ENCODE results near the gene GALNT6.

GALNT6 gene, protein sequence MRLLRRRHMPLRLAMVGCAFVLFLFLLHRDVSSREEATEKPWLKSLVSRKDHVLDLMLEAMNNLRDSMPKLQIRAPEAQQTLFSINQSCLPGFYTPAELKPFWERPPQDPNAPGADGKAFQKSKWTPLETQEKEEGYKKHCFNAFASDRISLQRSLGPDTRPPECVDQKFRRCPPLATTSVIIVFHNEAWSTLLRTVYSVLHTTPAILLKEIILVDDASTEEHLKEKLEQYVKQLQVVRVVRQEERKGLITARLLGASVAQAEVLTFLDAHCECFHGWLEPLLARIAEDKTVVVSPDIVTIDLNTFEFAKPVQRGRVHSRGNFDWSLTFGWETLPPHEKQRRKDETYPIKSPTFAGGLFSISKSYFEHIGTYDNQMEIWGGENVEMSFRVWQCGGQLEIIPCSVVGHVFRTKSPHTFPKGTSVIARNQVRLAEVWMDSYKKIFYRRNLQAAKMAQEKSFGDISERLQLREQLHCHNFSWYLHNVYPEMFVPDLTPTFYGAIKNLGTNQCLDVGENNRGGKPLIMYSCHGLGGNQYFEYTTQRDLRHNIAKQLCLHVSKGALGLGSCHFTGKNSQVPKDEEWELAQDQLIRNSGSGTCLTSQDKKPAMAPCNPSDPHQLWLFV

DNA sequence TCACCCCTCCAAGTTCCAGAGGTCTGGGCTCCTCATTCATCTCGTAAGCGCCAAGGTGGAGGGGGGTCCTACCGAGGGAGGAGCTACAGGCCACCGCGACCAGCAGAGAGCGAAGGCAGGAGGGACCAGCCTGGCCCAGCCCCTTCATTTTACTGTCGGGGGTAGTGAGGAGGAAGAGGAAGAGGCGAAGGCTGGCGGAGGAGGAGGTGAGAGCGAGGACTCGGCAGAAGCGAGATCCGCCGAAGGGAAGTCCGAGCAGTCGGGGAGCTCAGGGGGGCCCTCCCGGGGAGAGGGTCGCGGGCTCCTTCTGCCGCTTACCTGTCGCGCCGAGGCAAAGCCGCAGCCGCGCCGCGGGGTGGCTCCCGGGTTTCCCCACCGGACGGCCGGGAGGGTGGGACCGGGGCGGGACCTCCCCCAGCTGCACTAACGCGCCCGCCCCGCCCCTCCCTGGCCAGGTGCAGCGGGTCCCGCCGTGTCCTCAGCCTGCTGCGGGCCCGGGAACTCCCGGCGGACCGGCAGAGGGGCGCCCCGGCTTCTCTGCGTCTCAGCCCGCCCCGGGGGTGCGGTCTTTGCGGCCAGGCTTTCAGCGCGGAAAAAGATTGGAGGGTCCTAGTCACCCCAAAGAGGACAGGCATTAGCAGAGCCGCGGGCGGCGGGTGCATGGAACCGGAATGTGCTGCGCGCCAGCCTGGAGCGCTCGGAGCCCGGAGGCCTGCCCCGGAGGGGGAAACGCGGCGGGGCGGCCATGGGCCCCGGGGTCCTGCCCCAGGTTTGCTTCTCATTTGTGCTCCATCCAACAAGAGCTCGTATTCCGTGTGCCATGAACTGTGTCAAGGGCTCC is at the start of gene GALNT6:
GALNT6 (minus strand) TSS at position 124 of the 841 bp plus-strand sequence. CDS start 11,625 bp downstream, outside the sequence.
- DNase-seq = peak; percentile 20

DNA sequence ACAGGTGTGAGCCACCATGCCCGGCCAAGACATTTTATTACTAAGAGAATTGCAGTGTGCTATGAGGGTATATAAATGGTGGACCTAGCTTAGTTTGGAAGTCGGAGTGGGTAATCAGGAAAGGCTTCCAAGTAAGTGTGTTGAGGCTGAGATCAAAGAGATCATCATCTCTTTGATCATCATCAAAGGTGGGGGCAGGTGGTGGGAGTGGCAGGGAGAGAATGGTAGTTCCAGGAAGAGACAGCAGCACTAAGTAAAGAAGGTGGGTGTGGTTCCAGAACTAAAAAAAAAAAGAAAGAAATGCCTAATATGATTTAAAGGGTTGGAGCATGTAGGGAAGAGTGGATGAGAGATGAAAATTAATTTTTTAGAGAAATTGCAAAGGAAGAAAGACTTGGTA is 48.1 kb upstream of the GALNT6 start:
- no peak for DNase-seq

GRCh38 chr12:51437431-51437830 is 46.2 kb upstream of the GALNT6 start:
- DNase-seq = no peak

- no peak for DNase-seq
Measured at GRCh38 chr12:51434305-51434704, 43.1 kb upstream of the GALNT6 start.

DNA sequence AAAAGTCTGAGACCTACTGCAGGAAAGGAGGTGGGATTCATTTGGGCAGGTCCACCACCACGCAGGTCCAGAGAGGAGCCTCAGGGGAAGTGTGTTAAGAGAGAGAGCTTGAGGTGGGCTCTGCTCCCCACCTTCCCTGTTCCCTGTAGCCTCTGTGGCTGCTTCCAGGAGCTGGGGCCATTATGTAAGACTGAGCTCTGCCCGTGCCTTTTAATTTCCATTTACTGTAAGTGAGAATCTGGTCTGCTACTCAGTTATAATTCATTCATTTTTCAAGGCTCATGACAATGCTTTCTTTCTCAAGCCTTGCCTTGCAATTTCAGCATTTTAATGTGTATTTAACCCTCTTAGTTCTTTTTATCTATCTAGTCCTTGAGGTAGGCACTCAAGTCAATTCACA is 41.7 kb upstream of the GALNT6 start:
- DNase-seq = no peak

GRCh38 chr12:51430196-51430895 is 39.1 kb upstream of the GALNT6 start:
- DNase-seq = peak; percentile 67

- DNase-seq = no peak
Measured at GRCh38 chr12:51429700-51430099, 38.5 kb upstream of the GALNT6 start.

- DNase-seq = no peak
Measured at GRCh38 chr12:51428256-51428655, 37.0 kb upstream of the GALNT6 start.

- peak; percentile 86 for DNase-seq
Measured at GRCh38 chr12:51424662-51425539, 33.7 kb upstream of the GALNT6 start, which contains the start of gene SLC4A8. SLC4A8 (plus strand) TSS chr12:51424831; CDS start chr12:51424988, 157 bp downstream.

DNA sequence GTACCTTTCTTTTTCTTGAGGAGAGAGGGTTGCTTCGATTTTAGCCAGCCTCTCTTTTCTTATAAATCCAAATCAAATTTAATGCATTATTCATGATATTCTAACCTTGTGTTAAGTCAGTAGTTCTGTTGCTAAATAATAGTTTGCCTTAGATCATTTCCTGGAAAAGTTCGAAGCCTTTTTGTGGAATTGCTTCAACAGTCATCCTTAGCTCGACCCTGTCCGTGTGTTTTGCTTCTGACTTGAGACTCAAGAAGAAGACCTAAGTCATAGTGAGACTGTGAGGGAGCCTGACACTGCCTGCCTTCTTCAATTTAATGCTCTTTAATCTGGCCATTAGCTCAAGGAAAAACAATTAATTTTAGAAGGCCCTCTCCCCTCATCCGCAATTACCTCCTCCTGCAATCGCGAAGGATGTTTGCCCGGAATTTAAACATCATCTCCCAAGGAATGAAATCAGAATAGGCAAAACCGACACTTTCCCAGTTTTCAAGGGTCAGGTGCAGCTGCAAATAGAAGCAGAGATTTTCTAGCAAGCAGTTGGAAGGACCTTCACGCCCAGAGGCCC is 33.0 kb upstream of the GALNT6 start:
- DNase-seq = no peak

GRCh38 chr12:51421266-51421884 is 30.2 kb upstream of the GALNT6 start:
- DNase-seq = peak; percentile 66

- DNase-seq = peak; percentile 29
Measured at GRCh38 chr12:51419425-51420193, 28.4 kb upstream of the GALNT6 start.

DNA sequence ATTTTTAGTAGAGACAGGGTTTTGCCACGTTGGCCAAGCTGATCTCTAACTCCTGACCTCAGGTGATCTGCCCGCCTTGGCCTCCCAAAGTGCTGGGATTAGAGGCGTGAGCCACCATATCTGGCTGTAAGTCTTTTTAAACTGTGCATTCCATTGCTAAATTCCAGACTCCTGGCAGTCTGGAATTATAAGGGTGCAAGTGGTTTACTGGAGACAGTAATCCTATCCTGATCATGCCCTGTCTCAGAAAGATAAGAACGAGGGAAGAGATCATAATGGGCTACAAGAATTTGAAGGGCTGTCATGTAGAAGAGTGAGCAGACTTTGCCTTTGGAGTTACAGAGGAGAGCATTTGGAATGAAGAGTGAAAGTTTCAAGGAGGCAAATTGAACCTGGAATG is 26.6 kb upstream of the GALNT6 start:
- no peak for DNase-seq

GRCh38 chr12:51415931-51416330 is 24.7 kb upstream of the GALNT6 start:
- no peak for DNase-seq

- DNase-seq = no peak
Measured at GRCh38 chr12:51413791-51414190, 22.6 kb upstream of the GALNT6 start.

DNA sequence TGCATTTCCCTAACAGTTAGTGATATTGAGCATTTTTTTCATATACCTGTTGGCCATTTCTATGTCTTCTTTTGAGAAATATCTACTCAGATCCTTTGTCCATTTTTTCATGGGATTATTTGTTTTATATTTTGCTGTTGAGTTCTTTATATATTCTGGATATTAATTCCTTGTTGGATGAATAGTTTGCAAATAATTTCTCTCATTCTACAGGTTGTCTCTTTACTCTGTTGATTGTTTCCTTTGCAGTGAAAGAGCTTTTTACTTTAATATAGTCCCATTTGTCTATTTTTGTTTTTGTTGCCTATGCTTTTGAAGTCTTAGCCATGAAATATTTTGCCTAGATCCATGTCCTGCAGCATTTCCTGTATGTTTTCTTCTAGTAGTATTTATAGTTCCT is 21.9 kb upstream of the GALNT6 start:
- DNase-seq = no peak

DNA sequence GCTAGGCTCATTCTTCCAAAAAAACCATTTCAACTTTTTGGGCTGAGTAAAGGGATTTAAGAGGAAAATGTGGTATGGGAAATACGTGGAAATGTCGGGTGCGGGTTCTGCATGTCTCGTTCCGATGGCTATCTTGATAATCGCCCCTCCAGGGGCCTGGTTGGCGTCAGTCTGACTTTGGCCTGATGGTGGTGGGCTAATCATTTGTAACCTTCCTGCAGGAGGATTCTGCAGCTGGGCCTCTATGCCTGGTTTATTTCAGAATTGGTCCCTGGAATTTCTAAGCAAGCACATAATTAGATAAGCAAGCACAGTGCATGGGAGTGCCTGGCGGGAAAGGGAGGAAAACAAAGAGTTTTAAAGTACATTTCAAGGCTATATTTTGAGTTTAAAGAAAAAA is 18.6 kb upstream of the GALNT6 start:
- no peak for DNase-seq

- no peak for DNase-seq
Measured at GRCh38 chr12:51407604-51408003, 16.4 kb upstream of the GALNT6 start.

GRCh38 chr12:51406859-51407258 is 15.7 kb upstream of the GALNT6 start:
- DNase-seq = no peak

DNA sequence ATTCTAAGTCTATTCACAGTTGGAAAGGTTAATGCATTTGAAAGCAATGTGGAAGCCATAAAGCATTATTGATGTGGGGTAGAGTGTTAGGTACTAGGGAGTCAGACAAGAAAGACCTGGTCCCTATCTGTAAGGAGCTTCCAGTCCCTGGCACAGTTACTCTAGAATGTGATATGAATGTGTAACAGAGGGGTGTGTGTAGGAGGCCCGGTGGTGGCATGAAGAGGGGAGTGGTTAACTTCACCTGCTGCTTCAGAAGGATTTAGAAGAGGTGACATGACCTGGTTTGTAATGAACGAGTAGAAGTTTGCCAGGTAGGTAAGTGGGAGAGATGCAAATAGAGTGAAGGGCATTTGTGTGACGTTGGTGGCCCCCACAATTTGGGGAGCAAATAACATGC is 15.1 kb upstream of the GALNT6 start:
- DNase-seq = no peak

Measured in SHP77 treated with DMSO at 0.1 percent for 48 hours (cell line).